Astrocyte (in vitro differentiated cells and primary cell): ENCODE results near the gene PCK2. TPM values are rescaled to one million over a fixed set of nuclear protein-coding genes. Genes with fewer than 3 reads are reported as not detected.

Source experiments
- DNase-seq: peaks from one replicate; pipeline ENCODE4 v3.0.0-alpha.2; 2010; ENCODE audit warnings: low read depth
- FAIRE-seq: peaks from 2 replicates; lab custom pipeline; 2011; peaks lifted over from hg19 to GRCh38; lab: Jason Lieb, UNC
- H2AFZ ChIP-seq: 2 replicates; pipeline ENCODE4 v1.6.0; 2012; ENCODE audit warnings: low read depth, low read length, inconsistent platforms
- H3K27ac ChIP-seq: 2 replicates; pipeline ENCODE4 v1.5.1; 2011; ENCODE audit warnings: low read depth, low read length, inconsistent platforms
- H3K27me3 ChIP-seq: 2 replicates; pipeline ENCODE4 v1.6.0; 2011; ENCODE audit warnings: low read length, inconsistent platforms; ENCODE audit not compliant: insufficient read depth
- H3K36me3 ChIP-seq: 2 replicates; pipeline ENCODE4 v1.5.1; 2011; ENCODE audit warnings: low read length, inconsistent platforms; ENCODE audit not compliant: insufficient read depth
- H3K4me1 ChIP-seq: 2 replicates; pipeline ENCODE4 v1.5.1; 2011; ENCODE audit warnings: low read length, inconsistent platforms; ENCODE audit not compliant: insufficient read depth
- H3K4me2 ChIP-seq: 2 replicates; pipeline ENCODE4 v1.6.0; 2012; ENCODE audit warnings: low read length, inconsistent platforms
- H3K4me3 ChIP-seq: 2 replicates; pipeline ENCODE4 v1.5.1; 2011; ENCODE audit warnings: low read depth, mild to moderate bottlenecking, low read length, inconsistent platforms; ENCODE audit not compliant: insufficient read depth
- H3K79me2 ChIP-seq: 2 replicates; pipeline ENCODE4 v1.6.0; 2012; ENCODE audit warnings: mild to moderate bottlenecking, low read length, inconsistent platforms; ENCODE audit not compliant: insufficient read depth
- H3K9ac ChIP-seq: 2 replicates; pipeline ENCODE4 v1.6.0; 2012; ENCODE audit warnings: mild to moderate bottlenecking, low read length, inconsistent platforms
- H3K9me3 ChIP-seq: 2 replicates; pipeline ENCODE4 v1.5.1; 2012; ENCODE audit warnings: low read depth, mild to moderate bottlenecking, low read length, inconsistent platforms; ENCODE audit not compliant: insufficient read depth
- H4K20me1 ChIP-seq: 2 replicates; pipeline ENCODE4 v1.6.0; 2012; ENCODE audit warnings: low read length, inconsistent platforms; ENCODE audit not compliant: insufficient read depth
- H3K27ac Mint-ChIP-seq: one replicate; pipeline ENCODE4 v1.8.0; 2021; ENCODE audit warnings: mild to moderate bottlenecking, mixed read lengths; ENCODE audit not compliant: unreplicated experiment
- H3K27me3 Mint-ChIP-seq: one replicate; pipeline ENCODE4 v1.8.0; 2021; ENCODE audit warnings: low read depth, mixed read lengths; ENCODE audit not compliant: unreplicated experiment
- H3K36me3 Mint-ChIP-seq: one replicate; pipeline ENCODE4 v1.8.0; 2021; ENCODE audit warnings: low read depth, mixed read lengths; ENCODE audit not compliant: unreplicated experiment
- H3K4me1 Mint-ChIP-seq: one replicate; pipeline ENCODE4 v1.8.0; 2021; ENCODE audit warnings: low read depth, mixed read lengths; ENCODE audit not compliant: unreplicated experiment
- H3K4me3 Mint-ChIP-seq: one replicate; pipeline ENCODE4 v1.8.0; 2021; ENCODE audit warnings: mild to moderate bottlenecking, moderate library complexity, mixed read lengths; ENCODE audit not compliant: unreplicated experiment
- H3K9me3 Mint-ChIP-seq: one replicate; pipeline ENCODE4 v1.8.0; 2021; ENCODE audit warnings: mild to moderate bottlenecking, mixed read lengths; ENCODE audit not compliant: unreplicated experiment
- CTCF ChIP-seq: IDR thresholded peaks from 2 replicates; pipeline ENCODE4 v1.5.1; 2011; ENCODE audit warnings: low read depth, mild to moderate bottlenecking, inconsistent platforms, low read length, moderate library complexity; ENCODE audit not compliant: insufficient read depth
- EZH2 ChIP-seq: IDR thresholded peaks from 2 replicates; pipeline ENCODE4 v1.6.1; 2012; ENCODE audit warnings: mild to moderate bottlenecking, low read length, inconsistent platforms; ENCODE audit not compliant: insufficient read depth
- total RNA-seq: library from RNA; stranded (reverse); gene quantifications from 2 replicates; pipeline ENCODE4 v1.2.1, GENCODE V29; 2021

Gene PCK2
- total RNA-seq, 1 donor from 2014 or later: 73.8 TPM

GRCh38 chr14:24080888-24081738, 13.0 kb upstream of the PCK2 start:
- H3K9ac ChIP-seq: peak overlapping the region; percentile 57
- peak; percentile 8 for DNase-seq
- H2AFZ ChIP-seq: peak overlapping the region; percentile 86
- peaks cover 35% of the 10 kb centered on the region for H3K27me3 ChIP-seq
- Mint-ChIP-seq H3K27me3 (peaks cover 78% of the 10 kb centered on the region), H3K9me3 (no peaks in the 10 kb centered on the region), H3K27ac (no peak overlapping the region), H3K36me3 (no peaks in the 10 kb centered on the region), H3K4me1 (no peaks in the 10 kb centered on the region), H3K4me3 (peak overlapping the region; percentile 76)
- peak overlapping the region; percentile 60 for H3K4me3 ChIP-seq
- no peak overlapping the region for H3K27ac ChIP-seq
- H3K4me2 ChIP-seq: peak overlapping the region; percentile 98
- no peak for TF ChIP-seq CTCF
- TF ChIP-seq EZH2: peak; percentile 65
- H3K9me3 ChIP-seq: no peaks in the 10 kb centered on the region
- no peak for FAIRE-seq
- H3K4me1 ChIP-seq: peaks cover 10% of the 10 kb centered on the region
- H4K20me1 ChIP-seq: no peaks in the 10 kb centered on the region
- no peaks in the 10 kb centered on the region for H3K79me2 ChIP-seq
- H3K36me3 ChIP-seq: no peaks in the 10 kb centered on the region

- H3K9ac ChIP-seq: no peak overlapping the region
- no peak overlapping the region for H3K27ac ChIP-seq
- no peak overlapping the region for H3K4me3 ChIP-seq
- FAIRE-seq (no peak), DNase-seq (no peak)
- no peaks in the 10 kb centered on the region for H3K9me3 ChIP-seq
- H3K4me3 Mint-ChIP-seq: peak overlapping the region; percentile 84
- H2AFZ ChIP-seq: no peak overlapping the region
- H3K4me1 ChIP-seq: peaks cover 10% of the 10 kb centered on the region
- H3K27ac Mint-ChIP-seq: no peak overlapping the region
- no peaks in the 10 kb centered on the region for H3K36me3 ChIP-seq
- peak overlapping the region; percentile 98 for H3K4me2 ChIP-seq
- H3K79me2 ChIP-seq: no peaks in the 10 kb centered on the region
- no peaks in the 10 kb centered on the region for H3K36me3 Mint-ChIP-seq
- peaks cover 35% of the 10 kb centered on the region for H3K27me3 ChIP-seq
- TF ChIP-seq EZH2 (peak; percentile 42), CTCF (no peak)
- no peaks in the 10 kb centered on the region for H3K9me3 Mint-ChIP-seq
- H4K20me1 ChIP-seq: no peaks in the 10 kb centered on the region
- peaks cover 78% of the 10 kb centered on the region for H3K27me3 Mint-ChIP-seq
- H3K4me1 Mint-ChIP-seq: no peaks in the 10 kb centered on the region
Observed at GRCh38 chr14:24081739-24082211, 12.3 kb upstream of the PCK2 start.
